Panc1 (cell line): ENCODE results near the gene CD4. TPM values are rescaled to one million over a fixed set of nuclear protein-coding genes. Genes with fewer than 3 reads are reported as not detected.

Source experiments
- ATAC-seq: fragments of 200-7000 bp; cut with Tn5 transposase; 2 replicates; pipeline ENCODE4 v1.9.1; 2020; ENCODE audit warnings: mild to moderate bottlenecking, moderate library complexity
- BruUV-seq: library from RNA; stranded (reverse); fragments of 400-500 nt; replicated peaks from 2 replicates; lab custom pipeline; 2021; lab: Mats Ljungman, UMichigan
- CTCF ChIA-PET: fragments of 300-600 bp; sonication (Branson Sonifier 250); formaldehyde crosslinking; loops from one replicate; lab custom pipeline; 2022; ENCODE audit warnings: antibody characterized with exemption; lab: Charles Lee
- POLR2A ChIA-PET: fragments of 300-600 bp; sonication (Branson Sonifier 250); formaldehyde crosslinking; loops from one replicate; lab custom pipeline; 2022; ENCODE audit warnings: antibody characterized with exemption; lab: Charles Lee
- DNase-seq: peaks from one replicate; pipeline ENCODE4 v3.0.0-alpha.2; 2010; ENCODE audit warnings: low read depth, low spot score
- H3K27ac ChIP-seq: 2 replicates; pipeline ENCODE4 v1.5.1; 2011; ENCODE audit warnings: mild to moderate bottlenecking, low read length, inconsistent platforms
- H3K27me3 ChIP-seq: fragments of 200-500 bp; sonication (Bioruptor generic); 2 replicates; pipeline ENCODE4 v1.6.0; 2014; ENCODE audit warnings: low read length, inconsistent platforms; ENCODE audit not compliant: control insufficient read depth, insufficient read depth
- H3K36me3 ChIP-seq: fragments of 200-500 bp; sonication (Bioruptor generic); 2 replicates; pipeline ENCODE4 v1.5.1; 2014; ENCODE audit warnings: inconsistent platforms, mild to moderate bottlenecking, low read length, moderate library complexity; ENCODE audit not compliant: control insufficient read depth, insufficient read depth
- H3K4me1 ChIP-seq: 2 replicates; pipeline ENCODE4 v1.5.1; 2011; ENCODE audit warnings: inconsistent platforms, mild to moderate bottlenecking, low read length, moderate library complexity; ENCODE audit not compliant: control insufficient read depth, insufficient read depth
- H3K4me3 ChIP-seq, 2 experiments: 2 replicates each; pipeline ENCODE4 v1.5.1; 2011 to 2012; ENCODE audit warnings: low read depth in 2 of 2, low read length in 2 of 2, mild to moderate bottlenecking in 2 of 2, inconsistent platforms in 1 of 2, moderate library complexity in 1 of 2
- H3K9me3 ChIP-seq: fragments of 200-500 bp; sonication (Bioruptor generic); 2 replicates; pipeline ENCODE4 v1.5.1; 2014; ENCODE audit warnings: low read depth, mild to moderate bottlenecking, inconsistent platforms, low read length, moderate library complexity; ENCODE audit not compliant: control insufficient read depth, insufficient read depth
- POLR2AphosphoS5 ChIP-seq: IDR thresholded peaks from 2 replicates; pipeline ENCODE4 v1.6.1; 2012; ENCODE audit warnings: mild to moderate bottlenecking, low read depth, low read length, moderate library complexity
- SIN3A ChIP-seq: IDR thresholded peaks from 2 replicates; pipeline ENCODE4 v1.6.1; 2012; ENCODE audit warnings: low read depth, mild to moderate bottlenecking, low read length, moderate library complexity, borderline replicate concordance; ENCODE audit not compliant: insufficient read depth
- TCF7L2 ChIP-seq: IDR thresholded peaks from 2 replicates; pipeline ENCODE4 v1.6.1; 2011; ENCODE audit warnings: mild to moderate bottlenecking, low read depth, low read length, inconsistent platforms
- in situ Hi-C: cut with HindIII; loops from 2 replicates; pipeline ENCODE4 v1.10.0; 2016; ENCODE audit warnings: low sequenced_read_pairs, low pct_unique_long_range_greater_than_20kb
- intact Hi-C: fragments of 100-400 bp; cut with micrococcal nuclease; formaldehyde crosslinking; loops from one replicate; pipeline ENCODE4 v1.10.0; 2022; ENCODE audit not compliant: unreplicated experiment
- total RNA-seq: library from RNA; stranded (reverse); gene quantifications from one replicate; pipeline ENCODE4 v1.2.1, GENCODE V29; 2021; ENCODE audit not compliant: unreplicated experiment
- TF ChIP-seq, protein P1 (sequence below): fragments of 450-650 bp; IDR thresholded peaks from 2 replicates; pipeline ENCODE4 v1.5.1; 2017; ENCODE audit warnings: mild to moderate bottlenecking
- TF ChIP-seq, protein P2 (sequence below), 2 experiments: IDR thresholded peaks; 2 replicates each; pipeline ENCODE4 v1.6.1; 2011 to 2012; ENCODE audit warnings: low read depth in 2 of 2, control low read depth in 1 of 2, low read length in 1 of 2, mild to moderate bottlenecking in 1 of 2, moderate library complexity in 1 of 2; ENCODE audit not compliant: insufficient read depth in 1 of 2

CD4 gene
- total RNA-seq, 1 experiment from 2014 or later = 0.23 TPM

GRCh38 chr12:6773590-6774351 is 15.6 kb upstream of the CD4 start:
- TF ChIP-seq, protein P1, sequence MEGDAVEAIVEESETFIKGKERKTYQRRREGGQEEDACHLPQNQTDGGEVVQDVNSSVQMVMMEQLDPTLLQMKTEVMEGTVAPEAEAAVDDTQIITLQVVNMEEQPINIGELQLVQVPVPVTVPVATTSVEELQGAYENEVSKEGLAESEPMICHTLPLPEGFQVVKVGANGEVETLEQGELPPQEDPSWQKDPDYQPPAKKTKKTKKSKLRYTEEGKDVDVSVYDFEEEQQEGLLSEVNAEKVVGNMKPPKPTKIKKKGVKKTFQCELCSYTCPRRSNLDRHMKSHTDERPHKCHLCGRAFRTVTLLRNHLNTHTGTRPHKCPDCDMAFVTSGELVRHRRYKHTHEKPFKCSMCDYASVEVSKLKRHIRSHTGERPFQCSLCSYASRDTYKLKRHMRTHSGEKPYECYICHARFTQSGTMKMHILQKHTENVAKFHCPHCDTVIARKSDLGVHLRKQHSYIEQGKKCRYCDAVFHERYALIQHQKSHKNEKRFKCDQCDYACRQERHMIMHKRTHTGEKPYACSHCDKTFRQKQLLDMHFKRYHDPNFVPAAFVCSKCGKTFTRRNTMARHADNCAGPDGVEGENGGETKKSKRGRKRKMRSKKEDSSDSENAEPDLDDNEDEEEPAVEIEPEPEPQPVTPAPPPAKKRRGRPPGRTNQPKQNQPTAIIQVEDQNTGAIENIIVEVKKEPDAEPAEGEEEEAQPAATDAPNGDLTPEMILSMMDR = no peak
- TF ChIP-seq POLR2AphosphoS5 = no peak
- TF ChIP-seq TCF7L2 = no peak
- TF ChIP-seq SIN3A = no peak
- TF ChIP-seq, protein P2, sequence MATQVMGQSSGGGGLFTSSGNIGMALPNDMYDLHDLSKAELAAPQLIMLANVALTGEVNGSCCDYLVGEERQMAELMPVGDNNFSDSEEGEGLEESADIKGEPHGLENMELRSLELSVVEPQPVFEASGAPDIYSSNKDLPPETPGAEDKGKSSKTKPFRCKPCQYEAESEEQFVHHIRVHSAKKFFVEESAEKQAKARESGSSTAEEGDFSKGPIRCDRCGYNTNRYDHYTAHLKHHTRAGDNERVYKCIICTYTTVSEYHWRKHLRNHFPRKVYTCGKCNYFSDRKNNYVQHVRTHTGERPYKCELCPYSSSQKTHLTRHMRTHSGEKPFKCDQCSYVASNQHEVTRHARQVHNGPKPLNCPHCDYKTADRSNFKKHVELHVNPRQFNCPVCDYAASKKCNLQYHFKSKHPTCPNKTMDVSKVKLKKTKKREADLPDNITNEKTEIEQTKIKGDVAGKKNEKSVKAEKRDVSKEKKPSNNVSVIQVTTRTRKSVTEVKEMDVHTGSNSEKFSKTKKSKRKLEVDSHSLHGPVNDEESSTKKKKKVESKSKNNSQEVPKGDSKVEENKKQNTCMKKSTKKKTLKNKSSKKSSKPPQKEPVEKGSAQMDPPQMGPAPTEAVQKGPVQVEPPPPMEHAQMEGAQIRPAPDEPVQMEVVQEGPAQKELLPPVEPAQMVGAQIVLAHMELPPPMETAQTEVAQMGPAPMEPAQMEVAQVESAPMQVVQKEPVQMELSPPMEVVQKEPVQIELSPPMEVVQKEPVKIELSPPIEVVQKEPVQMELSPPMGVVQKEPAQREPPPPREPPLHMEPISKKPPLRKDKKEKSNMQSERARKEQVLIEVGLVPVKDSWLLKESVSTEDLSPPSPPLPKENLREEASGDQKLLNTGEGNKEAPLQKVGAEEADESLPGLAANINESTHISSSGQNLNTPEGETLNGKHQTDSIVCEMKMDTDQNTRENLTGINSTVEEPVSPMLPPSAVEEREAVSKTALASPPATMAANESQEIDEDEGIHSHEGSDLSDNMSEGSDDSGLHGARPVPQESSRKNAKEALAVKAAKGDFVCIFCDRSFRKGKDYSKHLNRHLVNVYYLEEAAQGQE (IDR thresholded peaks at IDR 0.05; ENCODE audit: insufficient read depth in 1 of 2, low read depth in 2 of 2, low read length in 1 of 2) = no peak
- no peak overlapping the region for H3K27ac ChIP-seq
- H3K27me3 ChIP-seq = no peaks in the 10 kb centered on the region
- intact Hi-C loops (no loop called here), in situ Hi-C loops (no loop called here)
- no peaks in the 10 kb centered on the region; the same call in 1 of the 2 replicates for H3K36me3 ChIP-seq
- ATAC-seq (no peak), DNase-seq (no peak)
- H3K4me3 ChIP-seq = no peak overlapping the region
- H3K9me3 ChIP-seq = no peaks in the 10 kb centered on the region
- BruUV-seq = no TSS peak
- ChIA-PET POLR2A (no interaction called here), CTCF (no interaction called here)
- H3K4me1 ChIP-seq = peaks cover 26% of the 10 kb centered on the region

DNA sequence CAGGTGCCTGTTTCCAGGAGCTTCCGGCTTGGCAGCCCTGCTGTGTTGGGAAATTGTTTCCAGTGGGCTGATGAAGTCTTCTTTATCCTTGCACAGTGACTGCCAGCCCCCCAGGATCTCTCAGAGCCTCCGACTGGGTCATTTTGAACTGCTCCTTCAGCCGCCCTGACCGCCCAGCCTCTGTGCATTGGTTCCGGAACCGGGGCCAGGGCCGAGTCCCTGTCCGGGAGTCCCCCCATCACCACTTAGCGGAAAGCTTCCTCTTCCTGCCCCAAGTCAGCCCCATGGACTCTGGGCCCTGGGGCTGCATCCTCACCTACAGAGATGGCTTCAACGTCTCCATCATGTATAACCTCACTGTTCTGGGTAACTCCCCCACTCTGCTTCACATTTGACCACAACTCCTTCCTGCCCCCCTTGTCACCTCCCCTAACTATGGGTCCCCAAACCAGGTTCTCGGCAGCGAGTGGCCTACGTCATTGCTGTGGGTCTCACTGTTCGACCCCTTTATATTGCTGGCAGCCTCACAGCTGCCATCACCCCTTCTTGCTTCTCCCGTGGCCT is 14.7 kb upstream of the CD4 start:
- Histone ChIP-seq H3K36me3 (no peaks in the 10 kb centered on the region), H3K27ac (no peak overlapping the region), H3K4me3 (no peak overlapping the region), H3K9me3 (no peaks in the 10 kb centered on the region), H3K27me3 (no peaks in the 10 kb centered on the region), H3K4me1 (peaks cover 18% of the 10 kb centered on the region)
- no peak for DNase-seq
- TF ChIP-seq, protein P2 (IDR thresholded peaks at IDR 0.05; ENCODE audit: insufficient read depth in 1 of 2, low read depth in 2 of 2, low read length in 1 of 2) = no peak
- TF ChIP-seq, protein P1 = no peak
- TF ChIP-seq SIN3A (no peak), POLR2AphosphoS5 (no peak), TCF7L2 (no peak)
- CTCF ChIA-PET = interaction anchor here (0.6 kb wide), 1 partner anchor 21 kb away, joined by 4 read pairs; the partner anchor contains the start of gene MLF2
- POLR2A ChIA-PET = interaction anchor here (0.6 kb wide), 1 partner anchor 76 kb away, joined by 3 read pairs; no protein-coding TSS in a partner anchor
- no TSS peak for BruUV-seq
- ATAC-seq = no peak
- intact Hi-C loops (no loop called here), in situ Hi-C loops (no loop called here)
